ENCODE measurements around the gene ZNF582.

Gene ZNF582

DNA sequence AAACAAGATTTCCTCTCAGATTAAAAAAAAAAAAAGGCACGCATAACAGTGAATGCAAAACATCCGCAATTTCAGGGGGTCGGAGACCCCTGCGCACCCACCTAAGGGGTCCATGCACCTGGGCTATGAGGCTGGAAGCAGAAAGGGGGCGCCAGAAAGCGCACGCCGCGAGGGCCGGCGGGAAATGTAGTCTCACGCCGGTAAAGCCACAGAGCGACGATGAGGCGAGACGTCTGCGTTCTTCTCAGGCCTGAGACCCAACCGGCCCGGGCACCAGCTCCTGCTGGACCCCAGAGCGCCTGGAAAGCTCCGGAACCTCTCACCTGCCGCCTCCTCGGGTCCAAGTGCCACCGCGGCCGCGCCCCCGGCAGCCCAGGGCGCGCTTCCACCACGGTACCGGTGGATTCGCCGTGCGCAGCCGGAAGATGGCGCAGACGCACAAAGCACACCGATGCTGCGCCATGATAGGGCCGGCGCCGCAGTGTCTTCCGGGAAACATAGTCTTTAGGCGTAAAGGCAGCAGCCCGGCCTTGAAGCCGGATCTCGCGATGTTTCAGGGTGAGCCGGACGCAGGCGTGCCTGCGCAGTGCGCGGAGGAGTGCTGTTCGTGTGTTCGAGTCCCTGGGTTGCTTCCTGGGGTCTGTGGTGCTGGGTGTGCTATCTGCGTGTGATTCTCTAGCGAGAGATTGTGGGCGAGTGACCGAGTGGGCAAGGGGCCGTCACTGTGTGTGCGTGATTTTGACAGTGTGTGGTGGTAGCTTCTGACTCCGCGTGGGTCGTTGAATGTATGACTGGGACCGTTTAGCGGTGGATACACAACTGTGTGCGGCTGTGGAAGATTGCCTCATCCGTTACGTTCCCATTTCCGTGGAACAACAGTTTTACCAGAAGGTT lies at the start of gene ZNF582:
Gene ZNF582 (minus strand): TSS at position 416 of the 894 bp plus-strand sequence. CDS start 1,782 bp downstream, outside the sequence.
- no peak for DNase-seq

GRCh38 chr19:56441206-56441792 lies 48.0 kb upstream of the ZNF582 start:
- no peak for DNase-seq

GRCh38 chr19:56423985-56424353 lies 30.6 kb upstream of the ZNF582 start:
- no peak for DNase-seq

DNA sequence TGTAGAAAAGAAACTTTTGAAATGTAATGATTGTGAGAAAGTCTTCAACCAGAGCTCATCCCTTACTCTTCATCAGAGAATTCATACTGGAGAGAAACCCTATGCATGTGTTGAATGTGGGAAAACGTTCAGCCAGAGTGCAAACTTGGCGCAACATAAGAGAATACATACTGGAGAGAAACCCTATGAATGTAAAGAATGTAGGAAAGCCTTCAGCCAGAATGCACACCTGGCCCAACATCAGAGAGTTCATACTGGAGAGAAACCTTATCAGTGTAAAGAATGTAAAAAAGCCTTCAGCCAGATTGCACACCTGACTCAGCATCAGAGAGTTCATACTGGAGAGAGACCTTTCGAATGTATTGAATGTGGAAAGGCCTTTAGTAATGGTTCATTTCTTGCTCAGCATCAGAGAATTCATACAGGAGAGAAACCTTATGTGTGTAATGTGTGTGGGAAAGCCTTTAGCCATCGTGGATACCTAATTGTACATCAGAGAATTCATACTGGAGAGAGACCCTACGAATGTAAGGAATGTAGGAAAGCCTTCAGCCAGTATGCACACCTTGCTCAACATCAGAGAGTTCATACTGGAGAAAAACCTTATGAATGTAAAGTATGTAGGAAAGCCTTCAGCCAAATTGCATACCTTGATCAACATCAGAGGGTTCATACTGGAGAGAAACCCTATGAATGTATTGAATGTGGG lies 30.1 kb upstream of the ZNF582 start:
- DNase-seq = no peak

DNA sequence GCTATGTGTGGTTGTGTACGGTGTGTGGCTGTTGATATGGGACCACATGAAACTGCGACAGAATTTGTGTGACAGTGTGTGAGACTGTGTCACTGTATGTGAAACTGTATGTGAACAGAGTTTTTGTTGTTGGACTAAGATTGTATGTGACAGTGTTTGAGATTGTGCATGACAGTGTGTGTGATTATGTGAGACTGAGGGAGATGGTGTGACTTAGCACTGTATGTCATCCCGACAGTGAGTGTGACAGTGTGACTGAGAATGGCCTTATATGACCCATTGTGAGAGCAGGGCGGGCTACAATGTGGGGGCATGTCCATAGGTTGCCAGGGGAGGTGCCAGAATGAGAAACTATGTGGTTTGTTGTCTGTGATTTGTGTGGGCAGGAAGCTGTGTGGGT lies 11.7 kb upstream of the ZNF582 start:
- DNase-seq = no peak

DNA sequence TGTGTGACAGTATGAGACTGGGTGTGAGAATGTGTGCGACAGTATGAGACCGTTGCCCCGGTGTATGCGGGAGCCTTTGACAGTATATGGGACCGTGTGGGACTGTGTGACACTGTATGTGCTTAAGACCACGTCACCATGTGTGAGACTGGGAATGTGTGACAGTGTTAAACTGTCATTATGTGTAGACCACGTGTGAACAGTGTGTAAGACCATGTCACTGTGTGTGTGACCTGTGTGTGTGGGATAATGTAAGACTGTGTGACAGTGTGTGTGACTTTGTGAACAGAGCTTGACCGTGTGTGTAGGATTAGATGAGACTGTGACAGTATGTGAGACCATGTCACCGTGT lies 11.3 kb upstream of the ZNF582 start:
- DNase-seq = no peak

DNA sequence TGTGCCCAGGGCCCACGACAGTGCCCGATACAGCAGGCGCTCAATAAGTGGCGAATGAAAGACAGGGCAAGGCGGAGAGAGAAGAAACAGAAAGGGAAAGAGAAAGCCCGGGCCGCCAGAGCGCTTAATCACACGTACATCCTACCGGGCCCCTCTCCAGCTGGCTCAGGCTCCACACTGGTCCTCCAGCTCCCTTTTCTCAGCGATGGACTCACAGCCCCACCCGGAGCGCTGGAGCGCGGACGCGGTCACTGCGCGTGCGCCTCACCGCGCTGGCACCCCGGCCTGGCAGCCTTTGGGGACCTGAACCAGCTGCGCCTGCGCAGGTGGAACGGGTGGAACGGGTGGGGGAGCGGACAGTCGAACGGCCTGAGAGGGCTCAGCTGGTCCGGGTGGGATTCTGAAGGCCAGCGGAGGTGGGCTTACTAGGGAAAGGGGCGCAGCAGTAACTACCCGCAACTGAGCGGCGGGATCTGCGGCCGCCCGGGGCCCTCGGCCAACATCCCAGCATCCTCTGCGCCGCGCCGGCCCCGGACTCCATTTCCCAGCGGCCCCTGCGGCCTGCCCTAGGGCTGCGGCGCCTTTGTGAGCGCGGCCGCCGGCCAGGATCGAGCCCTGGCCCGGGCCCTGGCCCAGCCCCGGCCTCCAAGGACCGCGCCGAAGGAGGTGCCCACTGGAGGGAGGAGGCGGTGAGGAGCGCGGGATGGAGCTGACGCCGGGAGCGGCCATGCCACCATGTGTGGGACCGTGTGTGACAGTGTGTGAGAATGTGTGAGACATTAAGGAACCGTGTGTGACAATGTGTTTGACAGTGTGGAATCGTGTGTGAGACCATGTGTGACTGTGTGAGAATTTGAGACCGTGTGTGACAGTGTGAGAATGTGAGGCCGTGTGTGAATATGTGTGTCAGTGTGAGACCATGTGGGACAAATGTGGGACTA lies 10.7 kb upstream of the ZNF582 start, which contains the start of gene ZNF583:
Gene ZNF583 (plus strand): TSS at position 569 of the 941 bp plus-strand sequence. CDS start 2,783 bp downstream, outside the sequence.
- peak; percentile 74 for DNase-seq

DNA sequence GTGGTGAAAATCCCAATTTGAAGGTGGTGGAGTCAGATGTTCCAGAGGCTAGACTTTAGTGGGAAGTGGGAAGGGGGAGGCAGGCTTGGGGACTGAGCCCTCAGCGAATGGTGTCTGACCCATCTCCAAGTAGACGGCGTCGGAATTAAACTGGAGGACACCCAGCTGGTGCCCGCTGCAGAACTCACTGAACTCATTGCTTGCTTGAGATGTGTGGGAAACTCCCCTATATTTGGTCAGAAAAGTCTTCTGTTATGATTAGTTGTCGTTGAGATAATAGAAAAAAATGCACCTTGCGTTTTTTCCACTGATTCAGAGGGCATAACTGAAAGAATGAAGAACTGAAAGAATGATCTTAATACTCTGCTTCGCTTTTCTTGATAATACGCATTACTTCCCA lies 9.9 kb upstream of the ZNF582 start:
- no peak for DNase-seq

GRCh38 chr19:56400485-56400884 lies 7.2 kb upstream of the ZNF582 start:
- DNase-seq = no peak

DNA sequence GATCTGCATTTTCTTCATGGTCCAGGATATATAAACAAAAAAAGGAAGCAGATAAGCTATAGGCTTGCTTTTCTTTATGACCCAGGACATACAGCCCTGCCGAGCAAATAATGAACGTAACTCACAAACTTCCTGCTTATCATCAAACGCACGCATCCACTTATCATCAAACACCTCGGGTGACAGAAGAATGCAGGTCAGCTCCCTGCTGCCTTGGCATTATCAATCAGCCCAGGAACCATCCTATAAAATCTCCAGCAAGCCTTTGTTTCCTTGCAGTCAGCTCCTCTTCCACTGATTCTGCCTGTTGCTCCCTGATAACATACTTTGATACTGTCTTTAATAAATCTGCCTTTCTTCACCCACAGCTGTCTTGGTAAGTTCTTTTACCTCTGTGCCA lies 5.5 kb upstream of the ZNF582 start:
- no peak for DNase-seq

- no peak for DNase-seq
Observed at GRCh38 chr19:56383826-56384605, 9.3 kb downstream of the ZNF582 start.

GRCh38 chr19:56377105-56377924 lies 16.0 kb downstream of the ZNF582 start:
- DNase-seq = no peak

GRCh38 chr19:56372281-56372680 lies 21.1 kb downstream of the ZNF582 start:
- no peak for DNase-seq

- DNase-seq = no peak
Observed at GRCh38 chr19:56369886-56370676, 23.3 kb downstream of the ZNF582 start.

GRCh38 chr19:56367829-56368711 lies 25.3 kb downstream of the ZNF582 start:
- peak; percentile 37 for DNase-seq

DNA sequence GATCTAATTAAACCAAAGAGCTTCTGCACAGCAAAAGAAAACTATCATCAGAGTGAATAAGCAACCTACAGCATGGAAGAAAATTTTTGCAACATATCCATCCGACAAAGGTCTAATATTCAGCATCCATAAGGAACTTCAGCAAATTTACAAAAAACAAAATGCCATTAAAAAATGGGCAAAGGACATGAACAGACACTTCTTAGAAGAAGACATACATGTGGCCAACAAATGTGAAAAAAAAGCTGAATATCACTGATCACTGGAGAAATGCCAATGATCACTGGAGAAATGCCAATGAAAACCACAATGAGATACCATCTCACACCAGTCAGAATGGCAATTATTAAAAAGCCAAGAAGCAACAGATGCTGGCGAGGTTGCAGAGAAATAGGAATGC lies 32.5 kb downstream of the ZNF582 start:
- no peak for DNase-seq

GRCh38 chr19:56356944-56357343 lies 36.4 kb downstream of the ZNF582 start:
- DNase-seq = no peak

DNA sequence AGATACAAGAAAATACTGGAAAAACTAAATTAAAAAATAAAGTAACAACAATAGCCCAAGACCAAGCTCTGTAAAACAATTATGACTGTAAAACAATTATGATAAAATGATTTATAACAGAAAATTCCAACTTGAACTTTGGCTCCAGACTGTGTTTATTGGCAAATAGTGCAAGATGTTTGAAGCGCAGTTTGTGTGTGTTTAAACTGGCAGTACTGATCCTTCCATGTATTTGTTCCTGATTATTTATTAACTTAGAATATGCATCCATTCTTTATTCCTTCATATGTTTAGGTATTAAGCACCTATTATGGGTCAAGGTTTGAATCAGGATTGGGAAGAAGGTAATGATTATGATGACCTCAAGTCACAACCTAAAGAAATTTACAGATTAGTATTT lies 37.8 kb downstream of the ZNF582 start:
- DNase-seq = no peak

GRCh38 chr19:56351208-56351607 lies 42.1 kb downstream of the ZNF582 start:
- DNase-seq = no peak
